ENCODE data around the gene RASSF4. TPM values are rescaled to one million over a fixed set of nuclear protein-coding genes. Genes with fewer than 3 reads are reported as not detected.

RASSF4 gene
- total RNA-seq, 4 donors from 2014 or later, result 1.7 to 22.5 (median 7.4) TPM

DNA sequence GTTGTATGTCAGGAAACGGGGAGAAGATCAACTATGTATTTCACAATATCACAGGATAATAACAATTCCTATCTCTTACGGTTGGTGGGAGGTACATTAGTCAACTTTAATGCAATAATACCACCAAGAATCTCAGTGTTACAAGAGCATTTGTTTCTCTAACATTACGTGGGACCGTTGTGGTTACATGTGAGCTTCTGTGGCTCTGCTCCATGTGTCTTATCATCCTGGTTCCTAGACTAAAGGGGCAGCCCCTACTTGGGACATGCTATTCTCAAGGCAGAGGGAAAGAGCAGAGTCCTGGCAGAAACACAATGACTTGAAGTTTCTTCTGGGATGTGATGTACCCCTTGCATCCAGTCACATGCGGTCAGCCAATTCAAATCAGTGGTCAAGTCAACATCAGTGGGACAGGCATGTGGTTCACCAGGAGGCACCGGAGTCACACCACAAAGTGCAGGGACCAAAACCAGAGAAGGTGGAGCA is 38.6 kb downstream of the RASSF4 start:
- peaks cover 0 to under 1% (median 0%) of the 10 kb centered on the region in 3 donors for H3K36me3 ChIP-seq
- WGBS, 2 donors, result 66 to 74% methylated on average over 5 to 6 of the region's 6 CpGs
- no peaks in the 10 kb centered on the region for H3K9me3 ChIP-seq
- peaks cover 0 to 4% (median 0%) of the 10 kb centered on the region in 4 donors for H3K27me3 ChIP-seq
- no peak for DNase-seq
- no peak overlapping the region for H3K4me3 ChIP-seq
- TF ChIP-seq, protein P1, sequence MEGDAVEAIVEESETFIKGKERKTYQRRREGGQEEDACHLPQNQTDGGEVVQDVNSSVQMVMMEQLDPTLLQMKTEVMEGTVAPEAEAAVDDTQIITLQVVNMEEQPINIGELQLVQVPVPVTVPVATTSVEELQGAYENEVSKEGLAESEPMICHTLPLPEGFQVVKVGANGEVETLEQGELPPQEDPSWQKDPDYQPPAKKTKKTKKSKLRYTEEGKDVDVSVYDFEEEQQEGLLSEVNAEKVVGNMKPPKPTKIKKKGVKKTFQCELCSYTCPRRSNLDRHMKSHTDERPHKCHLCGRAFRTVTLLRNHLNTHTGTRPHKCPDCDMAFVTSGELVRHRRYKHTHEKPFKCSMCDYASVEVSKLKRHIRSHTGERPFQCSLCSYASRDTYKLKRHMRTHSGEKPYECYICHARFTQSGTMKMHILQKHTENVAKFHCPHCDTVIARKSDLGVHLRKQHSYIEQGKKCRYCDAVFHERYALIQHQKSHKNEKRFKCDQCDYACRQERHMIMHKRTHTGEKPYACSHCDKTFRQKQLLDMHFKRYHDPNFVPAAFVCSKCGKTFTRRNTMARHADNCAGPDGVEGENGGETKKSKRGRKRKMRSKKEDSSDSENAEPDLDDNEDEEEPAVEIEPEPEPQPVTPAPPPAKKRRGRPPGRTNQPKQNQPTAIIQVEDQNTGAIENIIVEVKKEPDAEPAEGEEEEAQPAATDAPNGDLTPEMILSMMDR (IDR thresholded peaks at IDR 0.05), result no peak
- TF ChIP-seq POLR2A (IDR thresholded peaks at IDR 0.05), result no peak
- peak overlapping the region; percentile 25 to 98 (median 88) for H3K27ac ChIP-seq
- intact Hi-C loops (cut with DNase I), result no loop called here
- peaks cover 27 to 96% (median 73%) of the 10 kb centered on the region in 3 donors for H3K4me1 ChIP-seq

DNA sequence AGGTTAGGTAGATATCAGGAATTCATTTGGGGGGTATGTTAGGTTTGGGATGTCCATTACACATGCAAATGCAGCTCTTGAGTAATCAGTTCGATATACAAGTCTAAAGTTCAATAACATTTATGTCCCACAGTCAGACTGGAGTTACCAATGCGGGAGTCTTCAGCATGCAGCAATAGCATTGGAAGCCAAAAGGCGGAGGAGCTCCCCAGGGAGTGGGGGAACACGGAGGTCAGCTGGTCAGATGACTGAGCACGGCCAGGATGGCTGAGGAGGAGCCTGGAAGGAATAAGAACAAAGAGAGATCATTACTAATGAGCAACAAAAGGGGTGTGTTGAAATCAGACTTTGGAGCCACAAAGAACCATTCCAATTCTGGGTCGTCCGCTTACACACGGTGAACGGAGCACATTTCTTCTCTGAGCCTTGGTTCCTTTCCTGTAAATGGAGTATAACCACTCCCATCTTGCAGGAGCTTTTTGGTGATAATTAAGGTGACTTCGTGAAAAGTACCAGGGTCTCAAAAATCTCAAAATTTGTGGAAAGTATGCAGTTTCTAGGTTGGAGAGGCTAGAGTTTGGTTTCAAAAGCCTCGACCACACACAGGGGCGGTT is 40.6 kb downstream of the RASSF4 start:
- Histone ChIP-seq H3K27ac (peak overlapping the region; percentile 79 to 98 (median 92)), H3K27me3 (no peaks in the 10 kb centered on the region), H3K4me3 (peak overlapping the region; percentile 45 to 81 (median 59)), H3K9me3 (no peaks in the 10 kb centered on the region), H3K36me3 (peaks cover 0 to 21% (median 0%) of the 10 kb centered on the region in 3 donors), H3K4me1 (peaks cover 27 to 87% (median 53%) of the 10 kb centered on the region in 3 donors)
- no peak for DNase-seq
- intact Hi-C loops (cut with DNase I), result no loop called here
- TF ChIP-seq, protein P1 (IDR thresholded peaks at IDR 0.05), result no peak
- no peak for TF ChIP-seq POLR2A (IDR thresholded peaks at IDR 0.05)
- 47 to 48% methylated on average over 10 to 11 of the region's 12 CpGs for WGBS, 2 donors

DNA sequence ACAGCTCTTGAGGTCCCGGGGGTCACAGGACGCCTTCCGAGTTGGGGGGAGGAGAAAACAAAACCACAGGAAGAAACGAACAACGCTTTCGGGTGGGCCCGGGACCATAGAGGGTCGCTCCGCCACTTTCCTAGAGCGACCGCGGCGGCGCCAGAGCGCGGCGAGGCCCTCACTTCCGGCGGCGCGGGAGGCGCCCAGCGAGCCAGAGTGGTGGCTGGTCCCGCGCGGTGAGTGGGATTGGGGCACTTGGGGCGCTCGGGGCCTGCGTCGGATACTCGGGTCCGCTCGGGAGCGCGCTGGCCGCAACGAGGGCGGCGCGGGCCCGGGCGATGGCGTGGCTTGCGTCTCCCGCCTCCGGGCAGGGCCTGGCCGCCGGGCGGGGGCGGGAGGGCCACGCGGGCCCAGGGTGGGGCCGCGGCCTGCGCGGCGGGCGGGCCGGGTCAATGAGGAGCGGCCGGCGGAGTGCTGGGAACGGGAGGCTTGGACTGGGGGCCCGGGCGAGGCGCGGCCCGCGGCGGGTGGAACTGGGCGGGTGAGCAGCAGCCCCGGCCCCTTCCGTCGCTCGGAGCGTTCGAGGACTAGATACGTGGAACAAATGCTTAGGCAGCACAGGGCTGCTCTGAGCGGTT is 41.3 kb downstream of the RASSF4 start, which contains the start of gene ZNF22:
TSS of gene ZNF22 (plus strand) at position 172 of the 629 bp plus-strand sequence. CDS start 2,446 bp downstream, outside the sequence.
- 0 to 3% methylated on average over 5 to 14 of the region's 79 CpGs for WGBS, 2 donors
- Histone ChIP-seq H3K27ac (peak within 1 kb of the TSS; percentile 79 to 98 (median 92)), H3K36me3 (peaks cover 0 to 28% (median 0%) of the 10 kb centered on the region in 3 donors), H3K4me1 (peaks cover 23 to 81% (median 47%) of the 10 kb centered on the region in 3 donors), H3K4me3 (peak within 1 kb of the TSS; percentile 45 to 81 (median 59)), H3K9me3 (no peaks in the 10 kb centered on the region), H3K27me3 (no peaks in the 10 kb centered on the region)
- peak in 2 of 4 donors; percentile 37 to 70 for TF ChIP-seq POLR2A (IDR thresholded peaks at IDR 0.05)
- TF ChIP-seq, protein P1 (IDR thresholded peaks at IDR 0.05), result peak in 1 of 6 experiments; percentile 16
- DNase-seq, result no peak
- intact Hi-C loops (cut with DNase I), result no loop called here

DNA sequence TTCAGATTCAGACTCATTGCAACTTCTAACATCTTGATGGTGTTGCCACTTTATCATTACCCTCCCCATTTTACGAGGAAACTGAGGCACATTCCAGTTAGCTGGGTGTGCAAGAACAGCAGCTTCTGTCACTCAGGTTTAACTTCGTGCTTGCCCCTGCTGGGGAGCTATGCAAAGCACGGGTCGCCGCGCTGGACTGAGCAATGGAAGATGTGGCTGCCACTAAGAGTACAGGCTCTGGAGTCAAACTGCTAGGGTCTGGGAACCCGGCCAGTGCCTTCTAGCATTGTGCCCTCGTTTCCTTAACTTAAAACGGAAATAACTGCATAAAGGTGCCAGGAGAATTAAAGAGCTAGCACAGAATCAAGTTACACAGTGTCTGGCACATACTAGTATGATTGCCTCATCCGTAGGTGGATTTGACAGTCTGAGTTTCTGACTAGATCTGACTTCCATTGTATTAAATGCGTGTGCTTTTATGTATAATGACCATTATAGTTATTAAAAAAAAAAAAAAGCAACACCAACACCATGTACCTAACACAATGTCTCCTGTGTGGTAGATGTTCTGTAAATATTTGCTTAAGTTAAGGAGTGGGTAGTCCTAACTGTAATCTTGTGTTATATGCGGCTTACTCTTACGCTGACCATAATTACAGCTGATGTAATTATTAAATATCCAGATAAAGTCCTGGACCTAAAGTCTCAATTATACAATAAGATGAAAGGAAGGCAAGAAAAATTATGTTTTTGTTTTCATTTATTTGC is 42.0 kb downstream of the RASSF4 start:
- Histone ChIP-seq H3K9me3 (no peaks in the 10 kb centered on the region), H3K36me3 (peaks cover 0 to 30% (median 0%) of the 10 kb centered on the region in 3 donors), H3K4me1 (peaks cover 18 to 74% (median 40%) of the 10 kb centered on the region in 3 donors), H3K27ac (peak overlapping the region; percentile 79 to 98 (median 92)), H3K4me3 (peak overlapping the region; percentile 45 to 81 (median 59)), H3K27me3 (no peaks in the 10 kb centered on the region)
- no peak for DNase-seq
- peak in 2 of 4 donors; percentile 10 to 27 for TF ChIP-seq POLR2A (IDR thresholded peaks at IDR 0.05)
- TF ChIP-seq, protein P1 (IDR thresholded peaks at IDR 0.05), result peak in 3 of 6 experiments; percentile 13 to 29 (median 19)
- 9% methylated on average over 8 to 12 of the region's 13 CpGs for WGBS, 2 donors
- intact Hi-C loops (cut with DNase I), result no loop called here

Data from esophagus squamous epithelium (tissue), 5 donors.